T-cell (primary cell): ENCODE results near the gene TSPAN3. TPM values are rescaled to one million over a fixed set of nuclear protein-coding genes. Genes with fewer than 3 reads are reported as not detected.
A peak's percentile ranks its signal among the peaks of the same experiment; 100 is the strongest.

Experiments
- ATAC-seq, 4 experiments: fragments of 200-7000 bp in 3 of 4; fragments of 150-1000 bp in 1 of 4; cut with Tn5 transposase; replicated peaks in 1 of 4; 1 replicate in 3 of 4; 2 replicates in 1 of 4; pipeline ENCODE4 v1.10.0; 2021; ENCODE audit warnings: moderate library complexity in 3 of 4, mild to moderate bottlenecking in 2 of 4, moderate number of reproducible peaks in 1 of 4
- CTCF ChIA-PET, 2 donors: fragments of 300-600 bp; sonication (Branson Sonifier 250); formaldehyde crosslinking; loops; one replicate each; lab custom pipeline; 2022; ENCODE audit warnings: antibody characterized with exemption in 2 of 2; lab: Charles Lee
- POLR2A ChIA-PET, 2 donors: fragments of 300-600 bp; sonication (Branson Sonifier 250); formaldehyde crosslinking; loops; one replicate each; lab custom pipeline; 2022; ENCODE audit warnings: antibody characterized with exemption in 2 of 2; lab: Charles Lee
- DNase-seq, 35 experiments: peaks; one replicate each; pipeline versions ENCODE4 v3.0.0 to v3.0.0-alpha.2; 2013 to 2023
- H3K27ac ChIP-seq: one replicate; pipeline ENCODE4 v1.5.1; 2013; ENCODE audit warnings: low read length
- H3K27me3 ChIP-seq, 2 experiments: replicated peaks in 1 of 2; 1 replicate in 1 of 2; 2 replicates in 1 of 2; pipeline versions ENCODE4 v1.6.1 to v1.7.0; 2013; ENCODE audit warnings: low read length in 1 of 2, mixed read lengths in 1 of 2; ENCODE audit not compliant: control insufficient read depth in 2 of 2, insufficient read depth in 2 of 2; ENCODE audit errors: extremely low read depth in 1 of 2
- H3K36me3 ChIP-seq, 2 donors: 1 replicate in 1 of 2; 2 replicates in 1 of 2; pipeline versions ENCODE4 v1.6.1 to v1.7.0; 2013; ENCODE audit warnings: low read length in 1 of 2; ENCODE audit not compliant: control insufficient read depth in 2 of 2, insufficient read depth in 1 of 2; ENCODE audit errors: extremely low read depth in 1 of 2
- H3K4me1 ChIP-seq, 2 experiments: 1 replicate in 1 of 2; 2 replicates in 1 of 2; pipeline versions ENCODE4 v1.6.1 to v1.7.0; 2013; ENCODE audit warnings: low read length in 2 of 2, mixed read lengths in 1 of 2; ENCODE audit not compliant: insufficient read depth in 2 of 2, control insufficient read depth in 1 of 2; ENCODE audit errors: extremely low read depth in 1 of 2
- H3K4me3 ChIP-seq, 2 donors: 1 replicate in 1 of 2; 2 replicates in 1 of 2; pipeline versions ENCODE4 v1.5.1 to v1.7.0; 2013; ENCODE audit warnings: mild to moderate bottlenecking in 2 of 2, low read length in 1 of 2, moderate library complexity in 1 of 2; ENCODE audit not compliant: control insufficient read depth in 1 of 2; ENCODE audit errors: extremely low read depth in 1 of 2
- H3K9me3 ChIP-seq: 2 replicates; pipeline ENCODE4 v1.7.0; 2013
- H3K27ac Mint-ChIP-seq, 2 donors: one replicate each; pipeline ENCODE4 v1.8.0; 2020 to 2021; ENCODE audit warnings: mild to moderate bottlenecking in 2 of 2, mixed read lengths in 2 of 2
- H3K27me3 Mint-ChIP-seq, 2 donors: one replicate each; pipeline ENCODE4 v1.8.0; 2021 to 2022; ENCODE audit warnings: mixed read lengths in 2 of 2
- H3K36me3 Mint-ChIP-seq: one replicate; pipeline ENCODE4 v1.8.0; 2021; ENCODE audit warnings: mixed read lengths
- H3K4me1 Mint-ChIP-seq, 3 donors: one replicate each; pipeline ENCODE4 v1.8.0; 2020 to 2022; ENCODE audit warnings: mixed read lengths in 3 of 3, mild to moderate bottlenecking in 1 of 3
- H3K4me3 Mint-ChIP-seq, 3 donors: one replicate each; pipeline ENCODE4 v1.8.0; 2020 to 2022; ENCODE audit warnings: mild to moderate bottlenecking in 3 of 3, mixed read lengths in 3 of 3, moderate library complexity in 3 of 3
- H3K9me3 Mint-ChIP-seq, 3 donors: one replicate each; pipeline ENCODE4 v1.8.0; 2020 to 2022; ENCODE audit warnings: mixed read lengths in 3 of 3
- WGBS: methylation state at CpG from one replicate; pipeline ENCODE4 v1.1.5; 2013; ENCODE audit warnings: missing lambda C conversion rate; ENCODE audit not compliant: insufficient coverage; 5-methylcytosine and 5-hydroxymethylcytosine counted together
- total RNA-seq, 35 experiments: library from RNA in 6 of 35; stranded (reverse) in 6 of 35; fragments of 120-200 nt in 1 of 35; gene quantifications; one replicate each; pipeline versions ENCODE4 v1.2.1 to v1.2.4 and lab custom pipeline; 2013 to 2026

The TSPAN3 gene
- total RNA-seq, 5 donors from 2014 or later (not counting 1 experiment from before 2014, with no cell fraction given) = 12.7 to 26.3 (median 25.0) TPM

DNA sequence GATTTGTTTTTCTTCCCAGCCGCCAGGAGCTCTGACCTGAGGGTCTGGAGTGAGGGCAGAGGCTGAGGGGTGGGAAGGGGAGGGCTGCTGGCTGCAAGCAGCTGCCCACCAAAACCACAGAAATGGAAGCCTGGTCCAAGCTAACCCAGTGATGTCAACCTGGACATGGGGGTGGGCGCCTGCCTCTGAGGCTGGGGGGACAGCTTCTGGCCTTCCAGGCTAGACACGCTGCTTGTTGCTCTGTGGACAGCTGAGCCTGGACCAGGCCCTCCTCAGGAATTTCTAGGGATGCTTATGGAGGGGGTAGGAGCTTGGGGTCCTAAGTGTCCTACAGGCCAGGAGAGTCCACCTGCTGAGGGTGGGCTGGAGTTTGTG, 54.6 kb downstream of the TSPAN3 start:
- H3K4me3 ChIP-seq = no peak overlapping the region
- POLR2A ChIA-PET = no interaction called here
- Mint-ChIP-seq H3K27ac (peak overlapping the region in 1 of 2 donors; percentile 98), H3K36me3 (peaks cover 9% of the 10 kb centered on the region), H3K9me3 (no peaks in the 10 kb centered on the region), H3K4me1 (peaks cover 86 to 95% (median 94%) of the 10 kb centered on the region in 3 donors), H3K4me3 (no peak overlapping the region), H3K27me3 (no peaks in the 10 kb centered on the region)
- peaks cover 45 to 100% of the 10 kb centered on the region in 2 experiments for H3K4me1 ChIP-seq
- no peak for ATAC-seq
- no peak for DNase-seq
- CTCF ChIA-PET = no interaction called here
- no peaks in the 10 kb centered on the region for H3K27me3 ChIP-seq
- H3K27ac ChIP-seq = peak overlapping the region; percentile 30
- 88% methylated on average over 3 of the region's 3 CpGs for WGBS
- peaks cover 9 to 36% of the 10 kb centered on the region in 2 donors for H3K36me3 ChIP-seq
- H3K9me3 ChIP-seq = no peaks in the 10 kb centered on the region

DNA sequence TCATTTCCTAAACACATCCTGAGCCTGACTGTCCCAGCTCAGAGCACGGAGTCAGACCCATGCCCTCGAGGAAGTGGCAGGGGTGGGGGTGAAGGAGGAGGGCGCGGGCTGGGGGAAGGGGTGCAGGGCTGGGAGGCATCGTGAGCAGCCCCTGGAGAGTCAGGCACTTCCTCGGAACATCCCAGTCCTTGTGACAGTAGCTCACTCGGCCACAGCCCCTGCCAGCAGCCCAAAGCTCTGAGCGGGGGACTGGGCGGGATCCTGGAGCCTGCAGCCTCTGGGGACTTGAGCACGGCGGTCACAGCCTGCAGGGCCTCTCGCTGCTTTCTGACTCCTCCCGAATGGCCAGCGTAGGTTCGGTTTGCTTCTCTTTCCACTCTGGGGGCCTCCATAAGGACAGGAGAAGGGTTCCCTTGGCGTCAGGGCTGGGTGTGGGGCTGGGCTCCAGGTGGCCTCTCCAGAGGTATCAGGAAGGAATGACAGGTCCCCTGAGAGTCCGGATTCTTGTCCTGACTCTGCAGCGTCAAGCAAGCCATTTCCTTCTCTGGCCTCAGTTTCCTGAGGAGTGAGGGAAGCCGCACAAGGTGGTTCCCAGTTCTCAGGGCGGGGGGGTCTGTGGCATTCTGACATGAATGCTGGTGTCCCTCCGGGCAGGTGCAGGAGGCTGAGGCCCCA, 55.1 kb downstream of the TSPAN3 start:
- Mint-ChIP-seq H3K27ac (peak overlapping the region; percentile 97 to 98), H3K36me3 (peaks cover 9% of the 10 kb centered on the region)
- ATAC-seq = no peak

DNA sequence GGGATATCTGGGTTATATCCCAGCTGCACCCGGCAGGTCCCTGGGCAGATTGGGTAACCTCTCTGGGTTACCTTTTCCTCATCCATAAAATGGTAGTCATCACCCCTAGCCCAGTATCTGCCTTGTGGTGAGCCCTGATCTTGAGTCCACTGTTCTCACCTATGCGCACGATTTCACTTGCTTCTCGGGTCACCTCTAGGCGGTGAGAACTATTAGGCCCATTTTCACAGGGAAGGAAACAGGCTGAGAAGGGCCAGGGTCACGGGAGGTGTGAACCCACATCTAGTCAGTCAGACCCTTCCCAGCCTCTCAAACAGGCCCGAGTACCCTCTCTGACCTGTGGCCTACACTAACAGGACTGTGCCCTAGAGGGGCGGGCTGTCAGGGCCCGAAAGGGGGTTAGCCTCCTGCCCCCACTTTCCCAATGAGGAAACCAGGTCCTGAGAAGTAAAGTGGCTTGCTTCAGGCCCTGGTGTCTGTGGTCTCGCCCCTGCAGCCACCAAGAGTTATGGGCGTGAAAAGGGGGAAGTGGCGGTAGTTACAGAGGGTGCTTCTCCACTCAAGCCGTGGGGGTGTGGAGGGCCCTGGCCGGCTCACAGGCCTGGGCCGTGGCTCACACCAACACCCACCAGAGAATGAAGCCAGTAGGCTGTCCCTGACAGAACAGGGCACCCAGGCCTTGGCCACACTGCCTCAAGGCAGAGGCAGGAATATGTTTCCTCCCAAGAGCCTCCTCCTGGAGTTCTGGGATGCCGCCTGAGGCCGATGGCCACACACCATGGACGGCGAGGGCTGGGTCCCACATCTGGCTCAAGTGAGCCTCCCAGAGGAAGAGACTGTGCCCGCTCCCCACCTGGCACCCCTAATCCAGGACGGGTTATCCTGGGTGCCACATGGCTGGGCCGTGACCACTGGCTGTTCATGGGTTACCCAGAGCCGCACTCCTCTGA, 56.5 kb downstream of the TSPAN3 start:
- DNase-seq = peak in 5 of 35 experiments; percentile 28 to 53 (median 44)
- peak in 3 of 4 experiments; percentile 4 to 11 (median 7) for ATAC-seq
- Histone ChIP-seq H3K4me1 (peaks cover 34 to 100% of the 10 kb centered on the region in 2 experiments), H3K9me3 (no peaks in the 10 kb centered on the region), H3K27ac (peak overlapping the region; percentile 83), H3K27me3 (no peaks in the 10 kb centered on the region), H3K36me3 (peaks cover 12 to 35% of the 10 kb centered on the region in 2 donors), H3K4me3 (peak overlapping the region in 1 of 2 donors; percentile 30)
- 55% methylated on average over 9 of the region's 23 CpGs for WGBS
- Mint-ChIP-seq H3K36me3 (peaks cover 12% of the 10 kb centered on the region), H3K4me3 (peak overlapping the region; percentile 68 to 78 (median 76)), H3K4me1 (peaks cover 86 to 95% (median 94%) of the 10 kb centered on the region in 3 donors), H3K27me3 (no peaks in the 10 kb centered on the region), H3K9me3 (no peaks in the 10 kb centered on the region), H3K27ac (peak overlapping the region; percentile 97 to 98)
- ChIA-PET CTCF (interaction anchor here in 1 of 2 donors (1.0 to 2.0 kb wide), 3 partner anchors 9 to 20 kb away, joined by 4 to 15 read pairs (median 6); no protein-coding TSS in a partner anchor), POLR2A (interaction anchor here in 1 of 2 donors (0.7 kb wide), 1 partner anchor 665 kb away, joined by 3 read pairs; no protein-coding TSS in a partner anchor)

More for the DNA sequence above, 55.1 kb downstream of the TSPAN3 start:
- Histone ChIP-seq H3K4me3 (no peak overlapping the region), H3K4me1 (peaks cover 40 to 100% of the 10 kb centered on the region in 2 experiments), H3K9me3 (no peaks in the 10 kb centered on the region), H3K27ac (peak overlapping the region; percentile 83), H3K36me3 (peaks cover 9 to 31% of the 10 kb centered on the region in 2 donors), H3K27me3 (no peaks in the 10 kb centered on the region)
- ChIA-PET POLR2A (no interaction called here), CTCF (no interaction called here)
- 82% methylated on average over 16 of the region's 21 CpGs for WGBS
- Mint-ChIP-seq H3K9me3 (no peaks in the 10 kb centered on the region), H3K27me3 (no peaks in the 10 kb centered on the region), H3K4me3 (peak overlapping the region in 2 of 3 donors; percentile 58 to 76), H3K4me1 (peaks cover 86 to 95% (median 94%) of the 10 kb centered on the region in 3 donors)
- no peak for DNase-seq

DNA sequence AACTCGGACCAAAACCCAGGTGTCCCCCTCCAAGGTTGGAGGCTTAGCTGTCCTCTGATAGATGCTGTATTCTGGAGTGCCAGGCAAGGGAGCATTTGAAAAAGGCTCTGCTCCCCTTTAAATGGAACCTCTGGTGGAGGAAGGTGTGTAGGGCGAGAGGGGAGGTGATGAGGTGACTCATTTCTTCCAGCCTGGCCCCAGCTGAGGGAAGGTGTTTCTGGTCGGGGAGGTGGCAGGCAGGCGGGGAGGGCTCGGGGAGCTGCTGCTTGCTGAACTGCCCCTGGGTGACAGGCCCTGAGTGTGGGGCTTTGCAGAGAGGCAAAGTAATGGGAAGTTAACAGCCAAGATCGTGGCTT, 57.2 kb downstream of the TSPAN3 start:
- H3K9me3 ChIP-seq = no peaks in the 10 kb centered on the region
- POLR2A ChIA-PET = interaction anchor here in 1 of 2 donors (1.0 kb wide), 1 partner anchor 19 kb away, joined by 3 read pairs; the partner anchor contains the start of gene PSTPIP1
- Mint-ChIP-seq H3K27ac (peak overlapping the region; percentile 97 to 98), H3K4me3 (peak overlapping the region; percentile 68 to 78 (median 76)), H3K4me1 (peaks cover 90 to 95% (median 94%) of the 10 kb centered on the region in 3 donors), H3K27me3 (no peaks in the 10 kb centered on the region), H3K9me3 (no peaks in the 10 kb centered on the region), H3K36me3 (peaks cover 11% of the 10 kb centered on the region)
- no peaks in the 10 kb centered on the region for H3K27me3 ChIP-seq
- peak overlapping the region; percentile 32 to 41 for H3K4me3 ChIP-seq
- H3K4me1 ChIP-seq = peaks cover 34 to 100% of the 10 kb centered on the region in 2 experiments
- 20% methylated on average over 3 of the region's 6 CpGs for WGBS
- H3K36me3 ChIP-seq = peaks cover 10 to 29% of the 10 kb centered on the region in 2 donors
- ATAC-seq (peak; percentile 75 to 87 (median 83)), DNase-seq (peak; percentile 54 to 85 (median 70))
- peak overlapping the region; percentile 83 for H3K27ac ChIP-seq
- CTCF ChIA-PET = interaction anchor here in 1 of 2 donors (1.0 to 2.0 kb wide), 4 partner anchors 9 to 40 kb away, joined by 4 to 15 read pairs (median 6); no protein-coding TSS in a partner anchor

DNA sequence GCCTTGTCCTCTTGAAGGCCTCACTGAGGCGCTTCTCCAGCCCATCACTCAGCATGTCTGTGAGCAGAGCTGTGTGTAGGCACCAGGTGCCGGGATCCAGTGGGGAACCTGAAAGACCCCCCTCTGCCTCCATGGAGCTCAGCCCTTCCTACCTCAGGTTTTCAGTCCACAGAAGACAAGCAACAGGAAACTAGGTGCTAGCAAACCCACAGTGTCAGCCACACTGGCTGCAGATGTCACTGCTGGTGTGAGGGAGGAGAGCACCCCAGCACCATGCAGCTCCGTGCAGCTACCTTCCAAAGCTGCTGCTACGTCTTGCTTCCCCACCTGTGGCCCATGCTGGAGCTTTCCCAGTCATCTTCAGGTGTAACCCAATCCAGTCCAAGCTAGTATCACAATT, 58.0 kb downstream of the TSPAN3 start:
- H3K27ac Mint-ChIP-seq = peak overlapping the region; percentile 97 to 98
- ATAC-seq = peak; percentile 72 to 82 (median 76)

More for the DNA sequence above, 58.0 kb downstream of the TSPAN3 start:
- Histone ChIP-seq H3K9me3 (no peaks in the 10 kb centered on the region), H3K4me3 (peak overlapping the region; percentile 32 to 41), H3K27ac (peak overlapping the region; percentile 83), H3K36me3 (peaks cover 8 to 27% of the 10 kb centered on the region in 2 donors), H3K27me3 (no peaks in the 10 kb centered on the region), H3K4me1 (peaks cover 34 to 100% of the 10 kb centered on the region in 2 experiments)
- CTCF ChIA-PET = interaction anchor here in 1 of 2 donors (0.6 to 2.0 kb wide), 5 partner anchors 10 to 1176 kb away, joined by 3 to 15 read pairs (median 6); no protein-coding TSS in a partner anchor
- Mint-ChIP-seq H3K9me3 (no peaks in the 10 kb centered on the region), H3K4me3 (peak overlapping the region; percentile 68 to 78 (median 76)), H3K27me3 (no peaks in the 10 kb centered on the region), H3K36me3 (peaks cover 11% of the 10 kb centered on the region), H3K4me1 (peaks cover 84 to 91% (median 91%) of the 10 kb centered on the region in 3 donors)
- DNase-seq = peak; percentile 29 to 76 (median 54)
- 4% methylated on average over 4 of the region's 4 CpGs for WGBS
- POLR2A ChIA-PET = interaction anchor here in 1 of 2 donors (1.0 kb wide), 1 partner anchor 18 kb away, joined by 3 read pairs; the partner anchor contains the start of gene PSTPIP1
